Spinal cord (tissue), 10 donors: ENCODE data around the gene PRDX6. TPM values are rescaled to one million over a fixed set of nuclear protein-coding genes. Genes with fewer than 3 reads are reported as not detected.
A peak's percentile ranks its signal among the peaks of the same experiment; 100 is the strongest.

Source experiments
- DNase-seq, 6 donors: peaks; one replicate each; pipeline versions ENCODE4 v3.0.0 to v3.0.0-alpha.2; 2013 to 2015; ENCODE audit warnings: low spot score in 6 of 6, low read depth in 4 of 6
- H3K27ac ChIP-seq: one replicate; pipeline ENCODE4 v1.5.1; 2013; ENCODE audit warnings: low read depth, low read length, control low read depth
- H3K27me3 ChIP-seq: one replicate; pipeline ENCODE4 v1.6.1; 2013; ENCODE audit warnings: low read length; ENCODE audit not compliant: control insufficient read depth, insufficient read depth
- H3K36me3 ChIP-seq: one replicate; pipeline ENCODE4 v1.6.1; 2013; ENCODE audit warnings: low read length; ENCODE audit not compliant: control insufficient read depth, insufficient read depth
- H3K4me1 ChIP-seq: one replicate; pipeline ENCODE4 v1.6.1; 2013; ENCODE audit warnings: low read length; ENCODE audit not compliant: control insufficient read depth, insufficient read depth
- H3K4me3 ChIP-seq: one replicate; pipeline ENCODE4 v1.5.1; 2013; ENCODE audit warnings: low read depth, low read length, control low read depth
- H3K9me3 ChIP-seq: one replicate; pipeline ENCODE4 v1.6.1; 2013; ENCODE audit warnings: low read length; ENCODE audit not compliant: control insufficient read depth, insufficient read depth
- WGBS: methylation state at CpG from one replicate; pipeline ENCODE4 v1.1.5; 2013; ENCODE audit warnings: missing lambda C conversion rate; ENCODE audit not compliant: insufficient coverage; 5-methylcytosine and 5-hydroxymethylcytosine counted together
- long read RNA-seq, 4 donors: transcript quantifications; one replicate each; lab custom pipeline, GENCODE V29; 2026
- polyA plus RNA-seq, 2 donors: library from polyadenylated mRNA; unstranded; fragments of 120-200 nt; gene quantifications; one replicate each; pipeline ENCODE4 v1.2.1, GENCODE V29; 2013; ENCODE audit not compliant: insufficient read length in 2 of 2
- total RNA-seq, 2 donors: library from RNA; depleted of rRNA in 1 of 2; stranded (reverse); fragments of 120-200 nt in 1 of 2; fragments of >200 nt in 1 of 2; gene quantifications; one replicate each; pipeline versions ENCODE4 v1.2.3 to v1.2.4, GENCODE V29; 2013 to 2014
- donor health status: healthy.

Gene PRDX6, protein sequence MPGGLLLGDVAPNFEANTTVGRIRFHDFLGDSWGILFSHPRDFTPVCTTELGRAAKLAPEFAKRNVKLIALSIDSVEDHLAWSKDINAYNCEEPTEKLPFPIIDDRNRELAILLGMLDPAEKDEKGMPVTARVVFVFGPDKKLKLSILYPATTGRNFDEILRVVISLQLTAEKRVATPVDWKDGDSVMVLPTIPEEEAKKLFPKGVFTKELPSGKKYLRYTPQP
- total RNA-seq (100 to 1,000 TPM in 1 of 2 donors, 10 to 100 TPM in 1; 99.9 to 150 TPM), polyA plus RNA-seq (100 to 1,000 TPM; 135 to 143 TPM)
- long read RNA-seq, donor 1, transcript PRDX6-203 (4 exons, 859 nt), result minor isoform, 5 of 90 reads
- long read RNA-seq, donor 1, transcript PRDX6-201 (5 exons, 1,751 nt), result major isoform, 54 of 90 reads
- long read RNA-seq, donor 1, partial matches to known transcripts, result 28 of 90 reads
- long read RNA-seq, donor 1, other reads (novel, unspliced or antisense), result 0 of 90 reads
- long read RNA-seq, donor 2, transcript PRDX6-201 (5 exons, 1,751 nt), result major isoform, 20 of 45 reads
- long read RNA-seq, donor 2, partial matches to known transcripts, result 24 of 45 reads
- long read RNA-seq, donor 2, other reads (novel, unspliced or antisense), result 0 of 45 reads
- long read RNA-seq, donor 3, transcript PRDX6-201 (5 exons, 1,751 nt), result major isoform, 45 of 72 reads
- long read RNA-seq, donor 3, partial matches to known transcripts, result 23 of 72 reads
- long read RNA-seq, donor 3, other reads (novel, unspliced or antisense), result 0 of 72 reads
- long read RNA-seq, donor 4, transcript PRDX6-202 (2 exons, 809 nt), result minor isoform, 5 of 155 reads
- long read RNA-seq, donor 4, transcript PRDX6-201 (5 exons, 1,751 nt), result major isoform, 95 of 155 reads
- long read RNA-seq, donor 4, transcript PRDX6-203 (4 exons, 859 nt), result minor isoform, 5 of 155 reads
- long read RNA-seq, donor 4, partial matches to known transcripts, result 50 of 155 reads
- long read RNA-seq, donor 4, other reads (novel, unspliced or antisense), result 0 of 155 reads

GRCh38 chr1:173477286-173478093, at the start of gene PRDX6:
PRDX6 (plus strand) TSS chr1:173477335; CDS start chr1:173477398, 63 bp downstream.
- Histone ChIP-seq H3K27me3 (no peaks in the 10 kb centered on the region), H3K4me3 (peak within 1 kb of the TSS; percentile 83), H3K36me3 (no peaks in the 10 kb centered on the region), H3K27ac (peak within 1 kb of the TSS; percentile 93), H3K4me1 (peaks cover 7% of the 10 kb centered on the region), H3K9me3 (no peaks in the 10 kb centered on the region)
- WGBS, result under 1% methylated on average over 69 of the region's 69 CpGs
- peak in 4 of 6 donors; percentile 67 to 94 (median 73) for DNase-seq

- 11% methylated on average over 10 of the region's 15 CpGs for WGBS
- H3K4me1 ChIP-seq, result peaks cover 15% of the 10 kb centered on the region
- H3K4me3 ChIP-seq, result no peak overlapping the region
- no peaks in the 10 kb centered on the region for H3K27me3 ChIP-seq
- H3K27ac ChIP-seq, result peak overlapping the region; percentile 88
- H3K9me3 ChIP-seq, result no peaks in the 10 kb centered on the region
- H3K36me3 ChIP-seq, result no peaks in the 10 kb centered on the region
- DNase-seq, result peak in 5 of 6 donors; percentile 47 to 90 (median 67)
Measured at GRCh38 chr1:173429471-173430402, 47.4 kb upstream of the PRDX6 start.

DNA sequence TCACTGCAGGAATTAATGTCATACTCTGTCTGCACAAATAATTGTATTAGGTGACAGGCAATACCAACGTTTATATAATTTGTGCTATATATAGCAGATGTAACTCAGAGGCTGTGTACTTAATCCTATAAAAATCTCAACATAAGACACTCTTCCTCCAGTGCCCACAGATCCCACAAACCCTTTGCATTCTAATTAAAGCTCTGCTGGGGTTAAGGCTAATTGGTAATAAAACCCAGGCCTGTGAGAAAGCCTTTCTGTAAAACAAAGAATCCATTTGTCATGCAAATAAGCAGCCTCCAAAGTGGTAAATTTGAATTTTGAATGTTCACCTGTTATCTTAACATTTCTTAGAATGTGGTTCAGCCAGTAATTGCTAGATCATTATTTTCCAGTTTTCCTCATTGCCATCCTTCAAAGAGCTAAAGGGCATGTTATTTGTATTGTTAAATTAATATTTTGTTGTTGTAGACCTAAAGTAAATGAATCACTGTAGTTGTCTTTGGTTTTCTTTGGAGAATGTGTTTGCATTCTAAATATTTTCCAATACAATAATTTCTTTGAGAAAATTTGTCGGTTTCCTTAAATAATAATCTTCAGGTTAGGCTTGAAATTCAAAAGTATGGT, 46.3 kb upstream of the PRDX6 start:
- no peaks in the 10 kb centered on the region for H3K36me3 ChIP-seq
- peak overlapping the region; percentile 2 for H3K4me3 ChIP-seq
- no peak overlapping the region for H3K27ac ChIP-seq
- WGBS, result no CpG with 5 or more reads among the region's 2 CpGs
- peaks cover 15% of the 10 kb centered on the region for H3K4me1 ChIP-seq
- no peaks in the 10 kb centered on the region for H3K27me3 ChIP-seq
- H3K9me3 ChIP-seq, result no peaks in the 10 kb centered on the region
- DNase-seq, result peak in 1 of 6 donors; percentile 34

GRCh38 chr1:173431304-173432045, 45.7 kb upstream of the PRDX6 start:
- Histone ChIP-seq H3K27me3 (no peaks in the 10 kb centered on the region), H3K9me3 (no peaks in the 10 kb centered on the region), H3K27ac (no peak overlapping the region), H3K4me1 (peaks cover 15% of the 10 kb centered on the region), H3K36me3 (no peaks in the 10 kb centered on the region), H3K4me3 (peak overlapping the region; percentile 2)
- DNase-seq, result peak; percentile 63 to 94 (median 78)
- WGBS, result 20% methylated on average over 5 of the region's 6 CpGs

GRCh38 chr1:173432331-173432730, 44.8 kb upstream of the PRDX6 start:
- Histone ChIP-seq H3K36me3 (no peaks in the 10 kb centered on the region), H3K27me3 (no peaks in the 10 kb centered on the region), H3K9me3 (no peaks in the 10 kb centered on the region), H3K4me3 (no peak overlapping the region), H3K27ac (no peak overlapping the region), H3K4me1 (peaks cover 15% of the 10 kb centered on the region)
- no CpG with 5 or more reads among the region's 2 CpGs for WGBS
- DNase-seq, result no peak

DNA sequence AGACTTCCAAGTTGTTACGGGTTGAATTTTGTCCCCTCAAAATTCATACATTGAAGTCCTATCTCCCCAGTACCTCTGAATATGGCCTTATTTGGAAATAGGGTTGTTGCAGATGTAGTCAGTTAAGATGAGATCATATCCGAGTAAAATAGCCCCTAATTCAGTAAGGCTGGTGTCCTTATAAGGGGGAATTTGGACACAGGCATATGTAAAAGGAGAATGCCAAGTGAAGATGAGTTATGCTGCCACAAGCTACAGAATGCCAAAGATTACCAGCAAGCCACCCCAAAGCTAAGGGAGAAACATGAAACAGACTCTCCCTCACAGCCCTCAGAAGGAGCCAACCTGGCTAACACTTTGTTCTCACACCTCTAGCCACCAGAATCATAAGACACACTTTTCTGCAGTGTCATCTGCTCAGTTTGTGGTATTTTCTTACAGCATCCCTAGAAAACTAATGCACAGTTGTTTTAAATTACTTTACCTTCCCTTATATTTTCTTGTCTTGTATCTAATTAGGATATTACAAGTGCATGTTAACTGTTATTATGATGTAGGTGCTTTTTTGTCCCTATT, 43.3 kb upstream of the PRDX6 start:
- no peaks in the 10 kb centered on the region for H3K27me3 ChIP-seq
- no peak for DNase-seq
- no peak overlapping the region for H3K4me3 ChIP-seq
- H3K9me3 ChIP-seq, result no peaks in the 10 kb centered on the region
- H3K36me3 ChIP-seq, result no peaks in the 10 kb centered on the region
- H3K4me1 ChIP-seq, result peaks cover 13% of the 10 kb centered on the region
- H3K27ac ChIP-seq, result no peak overlapping the region
- WGBS, result no CpG with 5 or more reads among the region's 2 CpGs

- no peaks in the 10 kb centered on the region for H3K36me3 ChIP-seq
- H3K27ac ChIP-seq, result no peak overlapping the region
- no peaks in the 10 kb centered on the region for H3K4me1 ChIP-seq
- no peaks in the 10 kb centered on the region for H3K9me3 ChIP-seq
- no peak for DNase-seq
- H3K27me3 ChIP-seq, result no peaks in the 10 kb centered on the region
- WGBS, result 95% methylated on average over 2 of the region's 5 CpGs
- no peak overlapping the region for H3K4me3 ChIP-seq
Measured at GRCh38 chr1:173436841-173437428, 40.2 kb upstream of the PRDX6 start.
